Fibroblast of the aortic adventitia (primary cell): ENCODE results near the gene TMEM11. TPM values are rescaled to one million over a fixed set of nuclear protein-coding genes. Genes with fewer than 3 reads are reported as not detected.
A peak's percentile ranks its signal among the peaks of the same experiment; 100 is the strongest.

Experiments used
- DNase-seq: peaks from one replicate; pipeline ENCODE4 v3.0.0-alpha.2; 2010; ENCODE audit warnings: low read depth
- H3K4me3 ChIP-seq: 2 replicates; pipeline ENCODE4 v1.5.1; 2011; ENCODE audit warnings: low read depth, mild to moderate bottlenecking, control low read depth, low read length, moderate library complexity
- total RNA-seq: library from RNA; depleted of rRNA; stranded (reverse); fragments of >200 nt; gene quantifications from 2 replicates; pipeline ENCODE4 v1.2.3, GENCODE V29; 2012; ENCODE audit warnings: low replicate concordance
- TF ChIP-seq, protein P1 (sequence below): IDR thresholded peaks from 2 replicates; pipeline ENCODE4 v1.5.1; 2011; ENCODE audit warnings: mild to moderate bottlenecking, low read length, control low read depth, inconsistent platforms; ENCODE audit not compliant: insufficient read depth

The TMEM11 gene
- total RNA-seq, 1 donor, result 17.5 TPM

DNA sequence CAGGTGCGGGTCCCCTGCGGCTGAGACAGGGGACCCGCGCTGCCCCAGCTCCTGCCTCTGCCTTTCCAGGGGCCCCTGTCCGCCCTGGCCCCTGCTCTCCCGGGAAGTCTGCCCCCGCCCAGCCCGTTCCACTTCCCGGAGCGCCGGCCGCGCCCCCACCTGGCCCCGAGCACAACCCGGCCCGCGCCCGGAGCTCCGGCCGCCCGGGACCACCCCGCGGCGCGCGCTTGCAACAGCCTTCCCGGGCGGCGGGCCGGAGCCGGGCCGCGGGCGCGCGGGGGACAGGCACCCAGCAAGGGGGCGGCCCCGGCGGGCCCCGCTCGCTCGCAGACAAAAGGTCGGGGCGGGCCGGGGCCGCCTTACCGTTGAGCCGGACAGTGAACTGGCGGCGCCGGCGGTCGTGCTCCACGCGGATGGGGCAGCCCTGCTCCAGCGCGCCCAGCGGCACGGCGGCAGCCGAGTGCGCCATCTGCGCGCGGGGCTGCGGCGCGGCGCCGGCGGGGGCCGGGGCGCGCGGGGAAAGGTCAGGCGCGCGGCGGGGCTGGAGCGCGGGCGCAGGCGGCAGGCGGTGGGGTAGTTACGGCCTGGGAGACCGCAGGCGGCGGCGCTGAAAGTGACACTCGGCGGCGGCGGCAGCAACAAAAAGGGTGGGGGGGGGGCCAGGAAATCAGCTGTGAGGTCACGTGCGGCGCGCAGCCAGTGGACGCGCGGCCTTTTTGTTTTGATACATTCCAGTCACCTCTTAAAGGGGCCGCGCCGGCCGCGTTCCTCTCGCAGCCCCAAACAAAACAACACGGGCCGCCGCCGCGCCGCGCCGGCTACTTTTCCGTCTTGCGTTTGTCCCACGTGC lies 39.1 kb upstream of the TMEM11 start, which contains the start of gene NATD1:
TSS of gene NATD1 (minus strand) at position 615 of the 850 bp plus-strand sequence. CDS start at position 469, 146 bp downstream.
- peak within 1 kb of the TSS; percentile 74 for H3K4me3 ChIP-seq
- TF ChIP-seq, protein P1, sequence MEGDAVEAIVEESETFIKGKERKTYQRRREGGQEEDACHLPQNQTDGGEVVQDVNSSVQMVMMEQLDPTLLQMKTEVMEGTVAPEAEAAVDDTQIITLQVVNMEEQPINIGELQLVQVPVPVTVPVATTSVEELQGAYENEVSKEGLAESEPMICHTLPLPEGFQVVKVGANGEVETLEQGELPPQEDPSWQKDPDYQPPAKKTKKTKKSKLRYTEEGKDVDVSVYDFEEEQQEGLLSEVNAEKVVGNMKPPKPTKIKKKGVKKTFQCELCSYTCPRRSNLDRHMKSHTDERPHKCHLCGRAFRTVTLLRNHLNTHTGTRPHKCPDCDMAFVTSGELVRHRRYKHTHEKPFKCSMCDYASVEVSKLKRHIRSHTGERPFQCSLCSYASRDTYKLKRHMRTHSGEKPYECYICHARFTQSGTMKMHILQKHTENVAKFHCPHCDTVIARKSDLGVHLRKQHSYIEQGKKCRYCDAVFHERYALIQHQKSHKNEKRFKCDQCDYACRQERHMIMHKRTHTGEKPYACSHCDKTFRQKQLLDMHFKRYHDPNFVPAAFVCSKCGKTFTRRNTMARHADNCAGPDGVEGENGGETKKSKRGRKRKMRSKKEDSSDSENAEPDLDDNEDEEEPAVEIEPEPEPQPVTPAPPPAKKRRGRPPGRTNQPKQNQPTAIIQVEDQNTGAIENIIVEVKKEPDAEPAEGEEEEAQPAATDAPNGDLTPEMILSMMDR, result no peak
- peak; percentile 78 for DNase-seq

DNA sequence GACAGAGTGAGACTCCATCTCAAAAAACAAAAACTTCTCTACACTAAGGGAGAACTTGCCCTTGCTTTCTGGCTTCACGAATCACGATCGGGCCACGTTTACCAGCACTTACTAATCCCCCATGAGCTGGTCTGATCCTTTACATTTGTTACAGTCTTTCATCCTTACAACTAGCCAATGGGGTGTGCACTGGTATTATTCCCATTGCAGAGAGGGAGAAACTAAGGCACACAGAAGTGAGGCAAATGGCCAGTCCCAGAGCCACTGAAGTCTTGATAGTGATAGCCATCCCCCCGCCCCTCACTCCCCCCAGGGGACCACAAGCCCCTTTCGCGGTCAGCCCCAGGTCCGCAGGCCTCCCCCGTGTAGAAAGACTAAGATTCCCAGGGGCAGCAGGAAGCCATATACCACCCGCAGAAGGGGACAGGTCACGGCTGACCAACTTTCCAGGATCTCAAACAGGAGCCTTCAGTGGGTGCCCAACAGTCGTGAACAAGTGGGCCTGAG lies 38.4 kb upstream of the TMEM11 start:
- H3K4me3 ChIP-seq, result peak overlapping the region; percentile 74
- no peak for DNase-seq
- TF ChIP-seq, protein P1, result no peak

DNA sequence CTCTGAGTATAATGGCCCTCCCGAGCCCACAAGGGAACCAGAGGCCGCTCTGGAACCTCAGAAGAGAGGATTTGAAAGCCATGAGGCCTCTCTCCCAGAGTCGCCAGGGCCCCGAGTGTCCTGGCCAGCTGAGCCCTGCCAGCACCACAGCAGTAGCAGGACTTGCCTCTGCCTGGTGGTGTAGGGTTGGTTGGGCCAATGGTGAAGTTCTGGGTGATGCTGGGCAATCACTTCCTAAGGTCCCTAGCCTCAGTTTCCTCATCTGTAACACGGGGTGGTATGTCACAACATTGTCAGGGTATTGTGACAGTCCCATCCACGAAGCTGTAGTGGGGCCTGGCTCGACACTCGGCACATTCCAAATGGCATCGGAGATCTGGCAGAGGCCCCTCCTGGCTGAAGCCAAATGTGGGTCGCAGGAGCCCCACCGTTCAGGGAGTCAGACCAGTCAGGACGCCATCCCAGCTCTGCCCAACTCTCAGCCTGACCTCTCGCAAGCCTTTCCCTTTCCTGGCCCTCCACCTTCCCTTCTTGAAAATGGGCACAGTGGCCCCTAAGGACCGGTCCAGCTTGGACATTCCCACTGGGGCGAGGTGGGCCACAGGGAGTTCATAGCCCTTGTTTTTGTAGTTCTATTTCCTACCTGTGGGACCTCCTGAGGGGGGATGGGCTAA lies 37.5 kb upstream of the TMEM11 start:
- no peak for DNase-seq
- peak overlapping the region; percentile 74 for H3K4me3 ChIP-seq
- TF ChIP-seq, protein P1, result no peak

DNA sequence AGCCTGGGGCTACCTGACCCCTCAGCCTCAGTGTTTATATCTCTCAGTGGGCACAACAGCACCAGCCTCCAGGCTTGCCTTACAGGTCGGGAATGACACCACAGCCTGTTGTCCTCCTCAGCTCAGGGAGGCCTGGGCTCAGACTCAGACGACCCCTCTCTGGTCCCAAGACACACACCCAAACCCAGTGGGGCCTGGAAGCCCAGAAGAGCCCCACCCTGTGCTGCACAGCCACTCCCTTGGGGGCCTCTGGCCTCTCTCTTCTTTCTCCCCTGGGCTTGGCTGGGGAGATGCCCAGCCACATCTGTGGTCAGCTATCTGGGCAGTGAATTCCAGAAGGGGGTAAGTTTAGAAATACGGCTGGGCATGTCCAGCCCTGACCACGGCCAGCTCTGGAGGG lies 36.9 kb upstream of the TMEM11 start:
- DNase-seq, result peak; percentile 30
- no peak overlapping the region for H3K4me3 ChIP-seq
- TF ChIP-seq, protein P1, result no peak

DNA sequence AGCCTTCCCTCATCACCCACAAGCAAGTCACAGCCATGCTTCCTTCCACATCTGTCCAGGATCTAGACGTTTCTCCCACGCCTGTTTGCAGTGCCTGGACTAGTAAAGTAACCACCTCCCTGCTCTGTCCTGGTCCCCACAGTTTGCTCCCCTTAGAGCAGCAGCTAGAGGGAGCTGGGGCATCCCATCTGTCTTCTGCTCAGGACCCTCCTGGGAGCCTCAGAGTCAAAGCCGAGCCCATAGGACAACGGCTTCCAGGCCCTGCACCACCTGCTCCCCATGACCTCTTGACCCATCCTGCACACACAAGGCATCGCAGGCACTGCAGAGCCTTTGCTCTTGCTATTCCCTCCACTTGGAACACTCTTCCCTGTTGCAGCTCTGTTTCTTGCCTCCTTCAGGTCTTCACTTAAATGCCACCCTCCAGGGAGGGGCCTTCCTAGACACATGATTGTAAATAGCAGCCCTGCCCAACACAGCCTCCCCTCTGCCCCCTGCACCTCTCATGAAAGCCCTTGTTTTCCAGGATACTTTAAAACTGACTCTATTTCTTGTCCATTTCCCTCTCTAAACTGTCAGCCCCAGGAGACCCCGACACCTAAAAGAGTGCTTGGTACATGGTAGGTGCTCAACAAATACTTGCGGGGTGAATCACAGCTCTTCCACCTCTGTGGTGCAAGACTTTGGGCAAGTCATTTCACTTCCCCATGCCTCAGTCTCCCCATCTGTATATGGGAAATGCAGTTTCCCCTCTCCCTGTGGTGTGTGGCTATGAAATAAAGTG lies 36.2 kb upstream of the TMEM11 start:
- TF ChIP-seq, protein P1, result no peak
- no peak for DNase-seq
- no peak overlapping the region for H3K4me3 ChIP-seq

DNA sequence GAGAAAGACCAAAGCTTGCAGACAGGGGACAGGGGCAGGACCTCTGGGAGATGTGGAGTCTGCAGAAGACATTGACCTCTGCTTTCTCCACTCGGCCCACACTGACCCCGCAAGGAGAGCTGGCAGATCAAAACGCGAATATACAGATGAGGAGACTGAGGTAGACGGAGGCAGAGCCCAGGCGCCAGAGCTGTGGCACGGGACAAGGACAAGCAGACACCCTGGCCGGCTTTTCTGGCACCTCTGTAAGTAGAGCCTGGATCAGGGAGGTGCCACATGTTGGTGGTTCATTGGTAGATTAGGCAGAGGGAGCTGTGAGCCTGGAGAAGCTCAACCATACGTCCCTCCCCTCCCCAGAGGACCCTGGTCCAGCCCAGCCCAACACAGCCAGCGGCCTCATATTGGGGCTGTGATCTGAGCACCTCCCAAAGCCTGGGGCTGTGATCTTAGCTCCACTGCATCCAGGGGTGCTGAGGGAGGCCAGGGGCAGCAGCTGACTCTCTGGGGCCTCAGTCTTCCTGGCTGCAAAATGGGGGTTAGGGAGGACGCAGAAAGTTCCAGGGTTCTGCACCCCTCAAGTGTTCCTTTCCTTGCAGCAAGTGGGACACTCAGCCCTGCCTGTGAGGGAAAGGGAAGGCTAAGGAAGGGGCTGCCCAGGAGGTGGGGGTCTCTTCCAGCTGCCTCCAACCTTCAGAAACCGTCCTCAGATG lies 35.3 kb upstream of the TMEM11 start:
- no peak for DNase-seq
- TF ChIP-seq, protein P1, result no peak
- H3K4me3 ChIP-seq, result no peak overlapping the region
